ENCODE results near the gene SLC25A10. TPM values are rescaled to one million over a fixed set of nuclear protein-coding genes. Genes with fewer than 3 reads are reported as not detected.

Gene SLC25A10
- total RNA-seq, 1 donor from 2014 or later = 60.8 TPM

GRCh38 chr17:81713556-81714411 lies 1.7 kb downstream of the SLC25A10 start:
- peak; percentile 78 for DNase-seq
- Mint-ChIP-seq H3K9me3 (ENCODE audit: unreplicated experiment) (peaks cover 7% of the 10 kb centered on the region), H3K27ac (ENCODE audit: unreplicated experiment) (peak overlapping the region; percentile 98), H3K36me3 (ENCODE audit: unreplicated experiment) (no peaks in the 10 kb centered on the region), H3K4me3 (ENCODE audit: unreplicated experiment) (peak overlapping the region; percentile 95), H3K4me1 (ENCODE audit: low read depth, unreplicated experiment) (peaks cover 10% of the 10 kb centered on the region), H3K27me3 (ENCODE audit: unreplicated experiment) (peaks cover 10% of the 10 kb centered on the region)
- TF ChIP-seq CTCF (IDR thresholded peaks at IDR 0.05; ENCODE audit: partially characterized antibody, unreplicated experiment) = no peak

- no peak for TF ChIP-seq CTCF (IDR thresholded peaks at IDR 0.05; ENCODE audit: partially characterized antibody, unreplicated experiment)
- DNase-seq = no peak
- Mint-ChIP-seq H3K27ac (ENCODE audit: unreplicated experiment) (peak overlapping the region; percentile 98), H3K4me1 (ENCODE audit: low read depth, unreplicated experiment) (peaks cover 10% of the 10 kb centered on the region), H3K4me3 (ENCODE audit: unreplicated experiment) (peak overlapping the region; percentile 64), H3K9me3 (ENCODE audit: unreplicated experiment) (peaks cover 7% of the 10 kb centered on the region), H3K36me3 (ENCODE audit: unreplicated experiment) (no peaks in the 10 kb centered on the region), H3K27me3 (ENCODE audit: unreplicated experiment) (peaks cover 10% of the 10 kb centered on the region)
Observed at GRCh38 chr17:81714412-81715106, 2.5 kb downstream of the SLC25A10 start.

- Mint-ChIP-seq H3K27me3 (ENCODE audit: unreplicated experiment) (peaks cover 10% of the 10 kb centered on the region), H3K9me3 (ENCODE audit: unreplicated experiment) (peaks cover 4% of the 10 kb centered on the region), H3K27ac (ENCODE audit: unreplicated experiment) (peak overlapping the region; percentile 52), H3K36me3 (ENCODE audit: unreplicated experiment) (no peaks in the 10 kb centered on the region), H3K4me1 (ENCODE audit: low read depth, unreplicated experiment) (peaks cover 7% of the 10 kb centered on the region), H3K4me3 (ENCODE audit: unreplicated experiment) (no peak overlapping the region)
- TF ChIP-seq CTCF (IDR thresholded peaks at IDR 0.05; ENCODE audit: partially characterized antibody, unreplicated experiment) = no peak
- DNase-seq = no peak
Observed at GRCh38 chr17:81715107-81715871, 3.2 kb downstream of the SLC25A10 start.

GRCh38 chr17:81715872-81716673 lies 4.0 kb downstream of the SLC25A10 start:
- TF ChIP-seq CTCF (IDR thresholded peaks at IDR 0.05; ENCODE audit: partially characterized antibody, unreplicated experiment) = no peak

More at GRCh38 chr17:81715872-81716673, 4.0 kb downstream of the SLC25A10 start:
- Mint-ChIP-seq H3K4me1 (ENCODE audit: low read depth, unreplicated experiment) (peaks cover 5% of the 10 kb centered on the region), H3K4me3 (ENCODE audit: unreplicated experiment) (no peak overlapping the region), H3K36me3 (ENCODE audit: unreplicated experiment) (no peaks in the 10 kb centered on the region), H3K9me3 (ENCODE audit: unreplicated experiment) (peaks cover 3% of the 10 kb centered on the region), H3K27ac (ENCODE audit: unreplicated experiment) (no peak overlapping the region), H3K27me3 (ENCODE audit: unreplicated experiment) (peaks cover 8% of the 10 kb centered on the region)
- DNase-seq = no peak

All from glutamatergic neuron (in vitro differentiated cells).